Posterior cingulate gyrus (tissue), 11 donors: ENCODE data around the gene CPOX.
A peak's percentile ranks its signal among the peaks of the same experiment; 100 is the strongest.

Experiments
- DNase-seq, 10 donors: peaks; one replicate each; pipeline versions ENCODE4 v3.0.0 to v3.0.0-alpha.2; 2020 to 2021; ENCODE audit warnings: mixed read lengths in 3 of 10
- intact Hi-C: fragments of 100-400 bp; cut with DNase I; formaldehyde crosslinking; loops from one replicate; pipeline ENCODE4 v1.15.1; 2023

The CPOX gene

DNA sequence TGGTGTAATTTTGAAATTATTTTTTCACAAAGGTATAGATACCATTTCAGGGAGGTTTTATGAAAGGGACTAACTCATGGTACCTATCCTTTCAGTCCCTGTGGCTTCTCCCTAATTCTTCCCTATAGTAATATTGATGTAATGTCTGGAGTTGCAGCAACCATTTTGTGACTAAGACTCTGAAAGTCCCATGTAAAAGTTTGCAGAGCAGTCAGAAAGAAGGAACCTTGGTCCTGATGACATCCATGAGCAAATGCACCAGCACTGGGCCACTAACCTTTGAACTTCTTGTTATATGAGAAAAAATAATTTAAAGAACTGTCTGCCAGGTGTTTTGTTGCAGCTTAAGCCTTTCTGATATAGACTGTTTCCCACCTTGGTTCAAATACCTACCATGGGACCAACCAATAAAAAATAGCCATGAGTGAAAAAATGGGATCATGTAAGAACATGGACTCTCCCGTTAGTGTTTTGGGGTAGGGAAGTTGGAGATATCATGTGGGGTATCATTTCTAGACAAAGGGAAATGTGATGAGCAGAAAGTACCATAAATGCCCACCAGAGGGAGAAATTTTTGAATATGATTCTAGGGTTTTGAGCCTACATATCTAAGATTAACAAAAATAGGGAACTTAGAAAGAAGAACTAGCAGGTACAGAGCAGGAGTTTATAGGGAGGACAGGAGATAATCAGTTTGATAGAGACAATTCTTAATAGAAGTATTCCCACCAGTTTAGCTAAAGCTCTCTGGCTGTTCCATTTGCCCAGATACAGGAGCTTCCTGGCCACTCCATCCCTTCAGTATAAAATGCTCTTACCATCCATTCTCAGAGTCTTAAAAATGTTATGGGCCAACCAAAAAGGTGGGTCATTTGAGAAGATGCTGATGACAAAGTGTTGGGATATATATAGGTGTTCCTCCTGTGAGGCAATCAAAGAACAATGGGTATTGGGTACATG is 3.4 kb upstream of the CPOX start:
- intact Hi-C loops: no loop called here
- no peak for DNase-seq

DNA sequence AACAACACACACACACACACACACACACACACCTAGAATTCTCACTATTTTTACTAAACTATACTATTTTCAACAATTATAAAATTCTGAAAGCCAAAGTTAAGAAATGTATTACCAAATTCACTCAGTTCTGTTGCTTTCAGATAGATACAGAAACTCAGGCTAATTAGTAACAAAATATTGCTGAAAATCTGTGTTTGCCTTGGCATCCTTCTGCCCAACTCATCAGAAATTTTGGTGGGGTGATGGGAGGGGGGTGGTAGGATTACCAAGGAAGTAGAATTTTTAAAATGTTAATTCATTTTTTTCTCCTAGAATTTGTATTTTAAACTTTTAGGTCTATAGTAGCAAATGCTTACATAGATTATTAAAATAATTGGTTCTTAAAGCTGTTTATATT is 2.7 kb upstream of the CPOX start:
- no peak for DNase-seq
- intact Hi-C loops: no loop called here

DNA sequence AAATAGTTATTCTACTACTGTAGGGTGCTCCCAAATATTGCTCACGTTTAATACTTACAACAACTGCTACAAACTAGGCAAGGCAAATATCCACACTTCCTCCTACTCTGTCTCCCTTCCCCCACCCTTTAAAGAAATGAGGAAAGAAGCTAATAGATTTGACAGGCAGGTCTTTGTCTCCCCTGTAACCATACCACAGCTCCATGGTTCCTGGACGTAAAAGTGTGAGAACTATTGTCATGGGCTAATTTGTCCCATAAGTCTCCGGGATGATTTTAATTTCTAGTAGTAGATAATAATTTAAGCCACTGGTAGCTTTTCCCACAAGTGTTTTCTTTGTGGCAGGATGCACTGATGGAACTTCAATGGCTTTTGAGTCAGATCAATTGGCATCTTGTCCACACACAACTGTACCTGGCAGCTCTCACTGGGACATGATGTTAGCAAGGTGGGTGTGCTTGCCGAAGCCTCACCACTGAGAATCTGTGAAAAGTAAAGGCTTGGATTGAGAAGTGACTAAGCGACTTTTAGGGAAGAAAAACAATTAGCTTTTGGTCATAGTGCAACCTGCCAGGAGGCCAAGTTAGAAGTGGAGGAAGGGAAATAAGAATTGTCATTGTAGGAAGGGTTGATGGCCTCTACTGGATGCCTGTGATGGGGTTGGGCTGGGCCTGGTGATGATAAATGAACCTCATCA is 1.4 kb upstream of the CPOX start:
- no peak for DNase-seq
- intact Hi-C loops: loop anchor here (5.0 kb wide), 2 partner anchors 308 to 557 kb away; partner anchors contain the start of genes DCBLD2 and GABRR3

DNA sequence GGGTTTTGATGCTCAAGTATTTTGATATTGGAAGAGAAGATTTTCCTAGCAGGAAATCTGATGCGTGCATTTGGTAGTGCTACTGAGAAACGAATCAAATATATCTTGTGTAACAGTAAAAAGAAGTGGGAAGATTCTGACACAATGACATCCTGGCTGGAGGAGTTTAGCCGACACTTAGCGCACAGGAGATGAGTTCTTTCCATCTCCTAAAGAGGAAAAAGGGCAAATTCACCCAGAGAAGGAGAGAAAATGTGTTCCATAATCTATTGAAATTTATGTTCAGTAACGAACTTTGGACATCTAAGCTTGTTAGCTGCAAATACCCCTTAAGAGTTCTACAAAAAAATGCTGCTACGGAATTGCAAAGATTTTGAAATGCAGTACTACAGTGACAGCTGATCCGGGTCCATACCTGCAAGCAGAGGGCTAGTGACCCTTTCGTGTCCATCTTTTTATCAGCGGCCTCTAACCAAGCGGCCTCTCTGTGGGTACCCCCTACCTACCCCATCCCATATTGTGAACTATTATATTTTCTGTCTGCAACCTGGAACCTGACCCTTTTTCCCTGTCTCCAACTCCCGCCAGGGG is 971 bp downstream of the CPOX start:
- intact Hi-C loops: loop anchor here (5.0 kb wide), 2 partner anchors 310 to 555 kb away; partner anchors contain the start of genes DCBLD2 and GABRR3
- DNase-seq: no peak

DNA sequence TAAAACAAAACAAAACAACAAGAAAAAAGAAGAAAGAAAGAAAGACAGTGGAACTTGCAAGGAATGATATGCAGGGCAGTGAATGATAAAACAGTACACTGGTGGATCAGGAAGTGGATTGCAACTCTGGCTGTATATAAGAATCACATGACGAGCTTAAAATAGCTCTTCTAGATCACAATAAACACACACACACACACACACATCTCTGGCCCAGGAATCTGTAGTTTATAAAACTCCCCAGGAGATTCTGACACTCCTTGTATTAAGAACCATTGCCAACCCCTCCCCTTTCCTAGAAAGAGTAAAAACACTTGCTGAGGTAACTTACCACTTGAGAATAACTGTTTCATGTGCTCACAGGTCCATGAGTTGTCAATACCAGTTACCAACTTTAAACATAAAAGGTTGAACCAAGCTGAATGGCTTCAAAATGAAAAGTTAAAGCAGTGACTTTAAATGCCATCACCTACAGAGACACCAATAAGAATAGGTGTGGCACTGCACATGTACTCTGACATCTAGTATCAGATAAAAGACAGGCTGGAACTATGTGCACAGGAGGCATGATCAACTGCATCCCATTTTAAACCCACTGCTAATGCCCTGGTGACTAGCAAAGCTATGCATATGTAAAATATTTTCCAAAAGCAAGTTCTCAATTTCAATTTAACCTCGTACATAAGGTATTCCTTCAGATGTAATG is 3.9 kb downstream of the CPOX start:
- intact Hi-C loops: loop anchor here (5.0 kb wide), 2 partner anchors 313 to 552 kb away; partner anchors contain the start of genes DCBLD2 and GABRR3
- no peak for DNase-seq

DNA sequence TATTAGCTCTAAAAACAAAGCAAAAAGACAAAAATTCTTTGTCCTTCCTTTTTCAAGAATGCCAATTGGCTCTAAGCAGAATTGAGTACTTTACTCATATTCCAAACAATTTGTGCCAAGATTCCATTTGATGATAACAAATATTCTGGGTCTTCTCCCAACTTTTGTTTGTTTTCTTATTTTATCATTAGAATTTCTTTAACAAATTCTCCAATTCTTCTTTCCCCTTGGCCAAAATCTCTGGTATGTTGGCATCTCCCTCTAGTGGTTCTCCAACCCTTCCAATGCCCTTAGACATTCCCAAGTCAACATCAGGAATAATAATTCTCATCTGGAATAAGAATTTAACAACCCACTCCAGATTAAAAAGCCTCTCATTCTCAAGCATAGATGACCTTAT is 5.3 kb downstream of the CPOX start:
- intact Hi-C loops: no loop called here

DNA sequence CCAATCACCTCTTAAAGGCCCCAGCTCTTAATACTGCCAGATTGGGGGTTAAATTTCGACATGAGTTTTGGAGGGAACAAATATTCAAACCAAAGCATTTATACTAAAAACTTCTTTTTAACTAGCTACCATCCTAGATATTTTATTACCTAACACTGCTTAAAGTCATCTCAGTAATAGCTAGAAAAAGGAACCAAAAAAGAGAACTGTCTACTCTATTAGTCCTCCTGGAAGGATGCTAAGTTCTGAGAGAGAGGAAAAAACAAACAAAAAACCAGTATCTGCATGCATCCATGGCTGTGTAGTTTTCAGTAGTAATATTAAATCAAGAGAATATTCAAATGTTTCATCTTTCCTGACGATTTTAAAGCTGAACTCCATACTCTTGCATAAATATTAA is 5.8 kb downstream of the CPOX start:
- intact Hi-C loops: no loop called here
- no peak for DNase-seq

More for the DNA sequence above, 5.3 kb downstream of the CPOX start:
- no peak for DNase-seq

DNA sequence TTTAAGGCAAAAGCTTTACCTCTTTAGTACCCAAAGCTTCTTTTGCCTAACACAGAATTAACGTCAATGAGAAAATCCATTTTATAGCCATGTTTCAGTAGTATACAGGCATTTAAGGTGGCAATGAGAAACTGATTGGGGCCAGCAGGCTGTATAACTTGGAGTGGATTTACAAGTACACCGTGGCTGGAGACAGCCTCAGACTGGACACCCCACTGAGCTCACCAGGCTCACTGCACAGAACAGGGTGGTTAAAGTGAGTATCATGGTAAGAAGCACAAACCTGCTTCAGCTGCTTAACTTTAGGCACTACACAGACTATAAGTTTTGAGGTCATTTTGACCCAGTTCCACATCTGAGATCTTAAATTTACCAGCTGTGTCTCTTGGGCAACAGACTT is 8.9 kb downstream of the CPOX start:
- DNase-seq: no peak
- intact Hi-C loops: no loop called here

DNA sequence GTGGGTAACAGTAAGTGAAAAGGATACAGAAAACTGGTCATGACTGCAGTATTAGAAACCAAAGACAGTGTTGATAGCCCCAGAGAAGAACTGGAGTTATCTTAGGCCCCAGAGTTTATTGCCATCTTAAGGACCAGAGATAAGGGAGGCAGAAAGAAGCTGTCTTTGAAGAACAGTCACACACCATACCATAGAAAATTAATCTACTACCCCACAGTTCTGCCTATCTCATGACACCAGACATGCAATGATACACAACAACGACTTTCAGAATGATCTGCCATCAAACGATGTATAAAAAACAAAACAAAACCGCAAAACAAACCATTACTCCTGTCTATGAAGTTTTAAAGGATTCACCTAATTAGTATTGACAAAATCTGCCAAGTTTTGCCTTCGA is 9.6 kb downstream of the CPOX start:
- intact Hi-C loops: no loop called here
- DNase-seq: no peak

DNA sequence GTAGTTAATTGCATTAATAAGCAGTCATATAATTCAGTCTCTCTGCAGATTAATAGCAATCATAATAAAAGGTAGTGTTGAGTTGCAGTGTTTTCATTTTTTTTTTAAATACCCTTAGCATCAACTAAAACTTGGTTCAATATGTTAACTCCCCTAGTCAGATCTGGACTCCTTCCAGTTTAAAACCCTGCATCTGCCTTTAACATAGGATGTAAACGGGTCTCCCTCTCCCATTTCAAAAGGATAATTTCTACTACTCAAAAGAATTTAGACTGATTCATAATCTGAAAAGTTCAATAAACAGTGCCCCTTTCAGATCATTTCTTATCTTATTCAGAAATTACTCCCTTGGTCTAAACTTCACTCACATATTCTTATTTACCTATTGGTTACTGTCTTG is 11.4 kb downstream of the CPOX start:
- intact Hi-C loops: no loop called here

DNA sequence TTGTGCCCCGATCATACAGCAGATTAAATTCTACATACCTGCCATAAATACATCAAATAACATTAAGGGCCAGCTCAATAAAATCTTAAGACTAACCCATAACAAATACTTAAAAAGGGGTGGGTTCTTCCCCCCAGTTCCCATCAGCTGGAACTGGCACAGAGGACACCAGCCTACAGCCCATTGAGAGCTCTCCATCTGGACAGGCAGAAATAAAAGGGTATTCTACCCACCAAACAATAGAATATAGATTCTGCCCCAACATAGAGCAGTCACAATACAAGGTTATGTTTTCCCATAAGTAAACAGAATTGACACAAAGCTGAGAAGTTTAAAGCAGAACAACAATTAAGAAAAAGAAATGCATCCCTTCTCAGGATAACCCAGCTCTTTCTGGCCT is 11.9 kb downstream of the CPOX start:
- peak in 2 of 10 donors; percentile 40 to 82 for DNase-seq
- intact Hi-C loops: no loop called here

More for the DNA sequence above, 11.4 kb downstream of the CPOX start:
- DNase-seq: no peak

DNA sequence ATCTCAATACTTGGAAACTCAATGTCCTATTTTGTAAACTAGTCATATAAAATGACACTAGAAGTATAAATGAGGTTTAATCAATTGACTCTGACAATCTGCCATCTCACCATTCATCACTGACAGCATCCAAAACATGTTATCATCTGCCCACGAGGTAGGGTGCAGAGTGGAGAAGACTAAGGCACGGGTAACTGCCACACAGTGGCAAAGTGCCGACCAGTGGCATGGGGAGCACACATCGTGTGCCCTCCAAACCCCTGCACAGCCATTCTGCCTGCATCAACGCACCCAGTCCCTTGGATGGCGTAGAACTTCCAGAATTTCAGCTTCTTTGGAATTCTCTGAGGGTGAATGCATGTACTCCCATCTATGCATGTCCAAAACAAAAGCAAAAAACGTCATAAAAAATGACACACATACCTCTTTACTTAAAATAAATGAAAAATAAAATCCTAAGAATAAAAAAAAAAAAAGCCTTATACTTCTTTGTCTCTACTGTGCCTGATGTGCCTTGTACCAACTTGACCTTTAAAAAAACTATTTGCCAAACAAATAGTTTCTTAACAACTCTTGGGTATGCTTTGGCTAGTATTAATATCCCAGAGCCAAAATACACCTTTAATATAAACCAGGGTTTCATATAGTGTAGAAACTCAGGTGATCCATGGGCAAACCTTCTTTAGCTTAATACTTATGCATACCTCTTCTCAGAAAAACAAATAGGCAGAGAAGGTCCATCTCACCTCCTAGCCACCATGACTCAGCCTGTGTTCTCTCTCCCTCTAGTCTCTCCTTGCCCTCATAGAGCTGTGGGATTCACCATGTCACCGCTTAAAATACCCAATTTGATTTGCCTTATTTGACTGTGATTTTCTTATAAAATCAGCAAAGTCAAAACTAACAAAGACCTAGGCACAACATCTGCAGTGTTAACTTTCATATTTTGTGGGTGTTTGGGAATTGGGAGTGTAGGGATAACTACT is 12.7 kb downstream of the CPOX start:
- no peak for DNase-seq
- intact Hi-C loops: no loop called here

DNA sequence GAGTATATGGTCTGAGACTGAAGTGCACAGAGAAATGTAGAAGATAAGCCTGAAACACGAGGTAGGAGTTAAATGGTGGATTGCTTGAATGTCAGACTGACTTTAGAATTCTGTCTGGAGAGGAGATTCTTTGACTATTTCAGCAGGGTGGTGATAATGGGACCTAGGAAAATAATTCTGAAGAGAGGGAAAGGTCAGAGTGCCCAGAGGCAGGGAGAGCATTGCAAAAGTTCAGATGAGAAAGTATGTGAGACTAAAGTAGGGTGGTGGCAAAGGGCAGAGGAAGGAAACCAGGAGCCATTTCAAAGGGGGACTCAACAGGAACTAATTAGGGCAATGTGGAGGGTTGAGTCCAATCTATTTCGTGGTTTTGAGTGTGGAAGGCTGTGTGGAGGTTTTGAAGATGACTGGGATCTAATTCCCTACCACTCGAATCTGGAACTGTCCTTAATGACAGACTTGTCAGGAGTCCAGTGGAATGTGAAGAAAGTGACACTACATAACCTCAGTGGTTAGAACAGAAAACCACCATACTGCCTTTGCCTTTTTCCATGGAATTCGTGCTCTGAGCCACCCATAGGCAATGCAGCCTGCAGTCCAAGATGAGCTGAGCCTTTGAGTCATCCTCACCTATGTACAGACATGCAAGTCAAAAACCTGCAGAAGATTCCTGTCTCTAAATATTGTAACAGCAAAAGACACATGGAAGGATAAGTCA is 16.1 kb downstream of the CPOX start:
- intact Hi-C loops: loop anchor here (10.0 kb wide), 1 partner anchor 253 kb away; no protein-coding TSS in a partner anchor
- no peak for DNase-seq

DNA sequence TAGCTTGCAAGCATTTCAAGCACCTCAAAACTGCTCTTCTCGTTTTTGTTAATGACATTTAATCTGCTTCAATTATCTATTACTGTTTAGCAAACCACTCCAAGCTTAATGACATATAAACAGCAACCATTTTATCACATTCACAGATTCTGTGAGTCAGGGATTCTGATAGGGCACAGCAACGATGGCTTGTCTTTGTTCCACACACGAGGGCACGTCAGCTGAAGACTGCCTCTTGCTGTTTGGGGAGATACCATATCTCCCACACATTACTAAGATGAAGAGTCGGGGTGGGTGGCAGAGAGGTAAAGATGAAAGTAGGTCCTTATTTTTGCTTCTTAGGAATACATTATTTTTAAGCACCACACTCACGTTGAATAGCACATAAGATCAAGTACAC is 19.3 kb downstream of the CPOX start:
- DNase-seq: no peak

DNA sequence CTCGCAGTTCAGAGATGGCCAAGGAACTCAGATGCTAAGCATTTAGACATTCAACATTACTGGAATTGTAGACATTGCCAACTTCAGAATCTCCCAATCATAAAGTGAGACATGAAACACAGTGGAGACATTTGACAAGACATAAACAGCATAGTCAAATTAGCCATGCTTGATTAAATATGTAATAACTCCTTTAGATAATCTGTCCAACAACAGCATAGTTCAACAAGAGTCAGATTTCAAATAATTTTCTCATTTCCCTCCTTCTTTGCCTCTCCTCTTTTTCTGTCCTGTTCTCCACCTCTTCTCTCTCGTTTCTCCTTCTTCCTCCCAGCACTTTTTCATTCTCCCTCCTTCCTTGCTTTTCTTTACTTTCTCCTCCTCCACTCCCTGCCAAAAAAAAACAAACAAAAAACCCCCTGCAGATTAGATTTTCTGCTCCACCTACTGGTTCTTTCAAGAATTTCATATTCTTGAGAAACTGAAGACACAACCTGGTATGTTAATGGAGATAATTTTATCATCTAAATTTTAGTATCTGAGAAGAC is 20.2 kb downstream of the CPOX start:
- no peak for DNase-seq
- intact Hi-C loops: loop anchor here (5.0 to 10.0 kb wide), 2 partner anchors 248 to 536 kb away; partner anchors contain the start of gene GABRR3

More for the DNA sequence above, 19.3 kb downstream of the CPOX start:
- intact Hi-C loops: loop anchor here (5.0 to 10.0 kb wide), 2 partner anchors 249 to 537 kb away; partner anchors contain the start of gene GABRR3

DNA sequence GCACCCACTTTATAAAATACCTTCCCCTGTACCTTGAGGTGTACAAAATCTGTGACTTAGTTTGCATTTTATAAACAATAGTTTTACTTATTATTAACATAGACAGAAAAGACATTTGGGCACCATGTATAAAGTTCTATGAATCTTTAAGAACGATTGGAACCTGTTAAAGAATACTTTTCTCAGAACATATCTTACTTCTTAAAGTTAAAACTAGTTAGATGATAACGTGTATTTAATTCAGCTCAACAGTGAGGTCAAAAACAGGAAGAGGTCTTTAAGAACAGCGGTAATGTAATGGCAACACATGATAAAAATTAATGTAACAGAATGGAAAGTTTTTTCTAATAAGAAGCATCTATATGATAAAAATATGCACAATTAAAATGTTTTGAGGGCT is 25.0 kb downstream of the CPOX start:
- intact Hi-C loops: no loop called here

DNA sequence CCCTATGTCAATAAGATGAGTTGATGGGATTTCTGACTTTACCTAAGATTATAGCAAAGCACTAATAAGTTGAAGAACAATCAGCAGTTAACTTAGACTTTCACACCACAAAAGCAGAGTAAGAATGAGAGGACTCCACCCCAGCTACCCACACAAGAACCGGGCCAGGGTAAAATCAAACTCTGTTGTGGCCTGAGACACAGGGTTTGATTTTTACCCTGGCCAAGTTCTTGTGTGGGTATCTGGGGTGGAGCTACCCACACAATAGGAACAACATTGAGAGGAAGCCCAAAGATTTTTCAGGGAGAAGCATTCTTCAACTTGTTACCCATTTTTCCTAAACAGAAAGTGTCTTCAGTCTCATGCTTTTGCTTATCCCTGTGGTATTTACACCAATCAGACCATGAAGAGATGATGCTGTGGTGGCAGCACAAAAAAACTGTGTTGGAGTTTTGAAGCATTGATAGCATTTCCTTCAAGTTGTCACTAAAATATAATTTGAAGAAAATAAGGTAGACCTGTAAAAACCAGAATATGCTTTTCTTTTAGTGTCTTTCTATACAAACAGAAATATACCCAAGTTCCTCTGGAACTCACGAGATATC is 25.6 kb downstream of the CPOX start:
- intact Hi-C loops: no loop called here
- no peak for DNase-seq

More for the DNA sequence above, 25.0 kb downstream of the CPOX start:
- DNase-seq: no peak

DNA sequence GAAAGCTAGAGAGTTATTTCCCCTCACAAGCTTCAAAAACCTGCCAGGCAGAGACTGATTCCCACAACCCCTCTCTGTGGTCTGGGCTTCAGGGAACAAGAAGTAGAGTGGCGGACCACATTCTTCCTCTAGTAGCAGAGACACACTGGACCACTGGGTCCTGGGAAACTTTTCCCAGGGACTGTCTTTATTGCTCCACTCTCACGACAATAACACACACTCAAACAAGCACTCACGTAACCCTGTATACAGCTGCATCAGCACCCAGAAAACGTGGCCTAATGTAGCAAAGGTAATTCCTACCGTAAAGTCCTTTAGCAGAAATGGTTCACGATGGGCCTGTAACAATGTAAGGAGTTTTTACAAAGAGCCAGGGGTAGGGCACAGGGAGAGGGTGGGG is 27.6 kb downstream of the CPOX start:
- DNase-seq: no peak
- intact Hi-C loops: no loop called here
